ENCODE data around the gene DPF3. TPM values are rescaled to one million over a fixed set of nuclear protein-coding genes. Genes with fewer than 3 reads are reported as not detected.

Gene DPF3
- total and polyA plus RNA-seq, 2 donors (not counting 1 experiment from before 2014, with no cell fraction given): 3.4 to 10.2 TPM

DNA sequence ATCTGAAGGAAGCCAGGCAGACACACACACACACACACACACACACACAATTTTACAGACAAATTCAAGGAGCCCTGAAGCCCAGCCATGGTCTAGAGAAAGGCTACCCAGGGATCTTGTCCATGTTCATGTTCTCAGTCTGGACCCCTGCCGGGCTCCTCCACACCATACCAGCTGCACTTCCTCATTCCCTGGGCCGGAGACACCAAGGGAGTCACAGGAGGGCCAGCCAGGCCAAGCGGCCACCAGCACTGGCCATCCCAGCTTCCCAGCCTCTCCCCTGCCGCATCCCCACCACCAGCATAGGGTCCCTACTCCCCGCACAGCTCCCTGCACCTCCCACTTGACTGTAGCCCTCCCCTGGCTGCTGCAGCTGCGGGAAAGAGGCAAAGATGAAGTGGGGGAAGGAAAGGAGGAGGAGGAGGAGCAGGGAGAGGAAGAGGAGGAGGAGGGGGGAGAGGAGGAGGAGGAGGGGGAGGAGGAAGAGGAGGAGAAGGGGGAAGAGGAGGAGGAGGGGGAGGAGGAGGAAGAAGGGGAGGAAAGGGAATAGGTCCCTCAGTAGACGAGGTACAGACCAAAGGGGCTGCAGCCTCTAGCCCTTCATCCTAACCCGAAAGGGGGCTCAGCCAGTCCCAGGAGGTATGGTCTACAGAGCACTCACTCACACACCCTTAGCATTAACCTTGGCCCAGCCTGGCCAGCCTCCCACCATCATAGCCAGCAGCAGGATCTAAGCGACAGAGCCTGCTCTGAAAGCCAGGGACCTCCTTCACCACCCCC, 293.2 kb downstream of the DPF3 start:
- WGBS (ENCODE audit: insufficient coverage): 70% methylated on average over 6 of the region's 9 CpGs

More for the DNA sequence above, 293.2 kb downstream of the DPF3 start:
- peaks cover 24 to 35% of the 10 kb centered on the region in 2 donors for H3K4me1 ChIP-seq (ENCODE audit: control insufficient read depth in 2 of 2, insufficient read depth in 2 of 2, low read length in 2 of 2)
- H2AFZ ChIP-seq (ENCODE audit: insufficient read depth, low read depth, low read length, poor library complexity, severe bottlenecking): no peak overlapping the region
- H3K27me3 ChIP-seq (replicated peaks in 1 of 4; ENCODE audit: control extremely low read depth in 1 of 4, control insufficient read depth in 3 of 4, insufficient read depth in 4 of 4, low read length in 3 of 4): peaks cover 0 to 11% (median 0%) of the 10 kb centered on the region in 4 experiments
- H4K20me1 ChIP-seq (ENCODE audit: control insufficient read depth, insufficient read depth, low read length, poor library complexity, severe bottlenecking): no peaks in the 10 kb centered on the region
- no peak overlapping the region for H3K9ac ChIP-seq (ENCODE audit: low read length)
- Mint-ChIP-seq H3K4me3 (no peak overlapping the region), H3K4me1 (peaks cover 38% of the 10 kb centered on the region), H3K27ac (no peak overlapping the region), H3K27me3 (peaks cover 10% of the 10 kb centered on the region), H3K9me3 (ENCODE audit: insufficient read depth) (no peaks in the 10 kb centered on the region)
- no peaks in the 10 kb centered on the region for H3K36me3 ChIP-seq (replicated peaks in 1 of 2; ENCODE audit: control extremely low read depth in 1 of 2, control insufficient read depth in 1 of 2, extremely low read depth in 1 of 2, insufficient read depth in 2 of 2, low read length in 1 of 2)
- H3K4me2 ChIP-seq (replicated peaks; ENCODE audit: low read depth, low read length, poor library complexity, severe bottlenecking): no peak overlapping the region
- peaks cover 0 to 20% (median 0%) of the 10 kb centered on the region in 3 donors for H3K9me3 ChIP-seq (ENCODE audit: control extremely low read depth in 1 of 3, control insufficient read depth in 2 of 3, insufficient read depth in 1 of 3, low read length in 2 of 3)
- POLR2A ChIA-PET: no interaction called here
- intact Hi-C loops (cut with micrococcal nuclease): no loop called here
- H3K79me2 ChIP-seq (ENCODE audit: control insufficient read depth, insufficient read depth, low read length): no peaks in the 10 kb centered on the region
- no peak overlapping the region for H3K27ac ChIP-seq (ENCODE audit: low read length in 2 of 2)
- no peak for TF ChIP-seq EZH2 (IDR thresholded peaks at IDR 0.05; ENCODE audit: borderline replicate concordance, insufficient read depth, low read depth, low read length, poor library complexity, severe bottlenecking)
- TF ChIP-seq, protein P1, sequence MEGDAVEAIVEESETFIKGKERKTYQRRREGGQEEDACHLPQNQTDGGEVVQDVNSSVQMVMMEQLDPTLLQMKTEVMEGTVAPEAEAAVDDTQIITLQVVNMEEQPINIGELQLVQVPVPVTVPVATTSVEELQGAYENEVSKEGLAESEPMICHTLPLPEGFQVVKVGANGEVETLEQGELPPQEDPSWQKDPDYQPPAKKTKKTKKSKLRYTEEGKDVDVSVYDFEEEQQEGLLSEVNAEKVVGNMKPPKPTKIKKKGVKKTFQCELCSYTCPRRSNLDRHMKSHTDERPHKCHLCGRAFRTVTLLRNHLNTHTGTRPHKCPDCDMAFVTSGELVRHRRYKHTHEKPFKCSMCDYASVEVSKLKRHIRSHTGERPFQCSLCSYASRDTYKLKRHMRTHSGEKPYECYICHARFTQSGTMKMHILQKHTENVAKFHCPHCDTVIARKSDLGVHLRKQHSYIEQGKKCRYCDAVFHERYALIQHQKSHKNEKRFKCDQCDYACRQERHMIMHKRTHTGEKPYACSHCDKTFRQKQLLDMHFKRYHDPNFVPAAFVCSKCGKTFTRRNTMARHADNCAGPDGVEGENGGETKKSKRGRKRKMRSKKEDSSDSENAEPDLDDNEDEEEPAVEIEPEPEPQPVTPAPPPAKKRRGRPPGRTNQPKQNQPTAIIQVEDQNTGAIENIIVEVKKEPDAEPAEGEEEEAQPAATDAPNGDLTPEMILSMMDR (IDR thresholded peaks at IDR 0.05): no peak
- CTCF ChIA-PET: interaction anchor here (0.6 kb wide), 1 partner anchor 216 kb away, joined by 3 read pairs; no protein-coding TSS in a partner anchor
- DNase-seq (no peak), ATAC-seq (ENCODE audit: low read depth) (no peak)
- H3K4me3 ChIP-seq (ENCODE audit: control extremely low read depth in 1 of 5, extremely low read depth in 1 of 5, insufficient read depth in 1 of 5, low read depth in 2 of 5, low read length in 4 of 5): no peak overlapping the region

All from B cell (primary cell).